NCI-H82 treated with DMSO at 0.1 percent for 48 hours (cell line): Measurements from ENCODE around the gene RASA2.
A peak's percentile ranks its signal among the peaks of the same experiment; 100 is the strongest.
"Not testable (repeated sequence)": the region's sequence is repeated elsewhere in the genome, so short reads cannot be mapped to it uniquely, and the experiment has no call there.

Experiments
- DNase-seq: peaks from one replicate; lab custom pipeline; 2025; ENCODE audit not compliant: unreplicated experiment; lab: John Stamatoyannopoulos, UW

Gene RASA2

GRCh38 chr3:141575879-141576743 lies 89.3 kb downstream of the RASA2 start:
- DNase-seq, result no peak

GRCh38 chr3:141576744-141577052 lies 89.9 kb downstream of the RASA2 start:
- no peak for DNase-seq

GRCh38 chr3:141578202-141578973 lies 91.6 kb downstream of the RASA2 start:
- no peak for DNase-seq

- DNase-seq, result no peak
These were observed 107.5 kb downstream of the RASA2 start for GRCh38 chr3:141594357-141594756.

DNA sequence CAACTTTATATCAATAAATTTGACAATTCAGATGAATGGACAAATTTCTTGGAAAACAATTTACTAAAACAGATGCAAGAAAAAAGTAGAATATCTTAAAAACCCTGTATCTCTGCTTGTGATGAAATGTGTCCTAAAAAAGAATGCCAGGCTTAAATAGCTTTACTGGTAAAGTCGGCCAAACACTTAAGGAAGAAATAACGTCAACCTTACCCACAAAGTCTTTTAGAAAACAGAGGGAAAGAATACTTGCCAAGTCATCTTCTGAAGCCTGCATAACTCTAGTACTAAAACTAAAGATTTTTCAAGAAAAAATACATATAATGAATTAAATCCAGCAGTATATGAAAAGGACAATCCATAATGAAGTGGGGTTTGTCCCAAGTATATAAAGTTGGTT lies 111.1 kb downstream of the RASA2 start:
- DNase-seq, result no peak

DNA sequence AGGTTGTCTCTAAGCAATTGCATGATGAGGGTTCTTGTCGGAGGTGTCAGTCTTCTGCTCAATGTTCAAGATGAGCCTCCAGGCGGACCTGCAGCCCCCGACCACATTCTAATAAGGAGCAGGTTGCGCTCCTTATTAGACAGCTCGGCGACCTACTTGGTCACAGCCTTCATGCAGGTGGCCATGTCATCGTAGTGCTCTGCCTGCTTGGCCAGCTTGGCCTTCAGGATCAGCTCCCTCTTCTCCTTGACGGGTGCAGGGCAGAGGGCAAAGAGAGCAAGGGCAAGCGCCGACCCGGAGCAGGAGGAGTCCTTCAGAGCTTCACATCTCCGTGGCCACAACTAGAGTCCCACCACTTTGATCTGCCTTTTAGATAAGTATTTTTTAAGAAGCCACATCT lies 113.5 kb downstream of the RASA2 start:
- no peak for DNase-seq

DNA sequence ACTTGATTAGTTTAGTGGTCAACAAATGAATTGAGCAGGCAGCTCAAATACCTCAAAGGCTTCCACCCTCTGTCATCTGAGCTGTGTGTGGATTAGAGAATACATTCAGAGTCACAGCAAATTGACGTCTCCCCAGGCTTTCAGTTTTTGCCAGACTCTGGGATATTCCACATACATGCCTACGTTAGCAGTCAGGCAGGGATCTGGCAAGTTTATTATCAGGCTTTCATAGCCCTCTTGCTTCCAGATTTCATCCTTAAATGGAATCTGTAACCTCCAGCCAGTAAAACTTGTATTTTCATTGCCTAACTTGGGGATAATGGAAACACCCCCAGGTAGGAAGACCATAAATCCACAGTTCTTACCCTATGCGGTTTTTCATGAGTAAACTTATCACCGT lies 115.9 kb downstream of the RASA2 start:
- DNase-seq, result no peak

GRCh38 chr3:141603473-141604035 lies 116.7 kb downstream of the RASA2 start:
- DNase-seq, result no peak

GRCh38 chr3:141605883-141606282 lies 119.1 kb downstream of the RASA2 start:
- DNase-seq, result no peak

- no peak for DNase-seq
These were observed 121.6 kb downstream of the RASA2 start for GRCh38 chr3:141608438-141608837.

DNA sequence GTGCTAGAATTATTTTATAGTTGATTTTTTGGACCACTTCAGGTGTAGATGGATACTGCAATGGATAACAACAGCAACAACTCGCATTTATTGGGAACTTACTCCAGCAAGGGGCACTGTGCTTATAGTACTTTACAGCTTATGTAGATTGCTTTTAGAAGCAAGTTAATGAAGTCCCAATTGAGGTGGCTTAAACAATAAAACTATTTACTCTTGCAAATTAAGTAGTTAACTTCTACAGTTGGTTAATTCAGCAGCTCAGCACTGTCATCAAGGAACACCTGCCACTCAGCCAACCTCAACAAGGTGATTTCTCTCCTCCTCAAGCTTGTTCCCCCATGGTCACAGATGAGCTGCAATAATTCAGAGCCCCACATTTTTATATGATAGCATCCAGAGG lies 124.1 kb downstream of the RASA2 start:
- peak; percentile 8 for DNase-seq

DNA sequence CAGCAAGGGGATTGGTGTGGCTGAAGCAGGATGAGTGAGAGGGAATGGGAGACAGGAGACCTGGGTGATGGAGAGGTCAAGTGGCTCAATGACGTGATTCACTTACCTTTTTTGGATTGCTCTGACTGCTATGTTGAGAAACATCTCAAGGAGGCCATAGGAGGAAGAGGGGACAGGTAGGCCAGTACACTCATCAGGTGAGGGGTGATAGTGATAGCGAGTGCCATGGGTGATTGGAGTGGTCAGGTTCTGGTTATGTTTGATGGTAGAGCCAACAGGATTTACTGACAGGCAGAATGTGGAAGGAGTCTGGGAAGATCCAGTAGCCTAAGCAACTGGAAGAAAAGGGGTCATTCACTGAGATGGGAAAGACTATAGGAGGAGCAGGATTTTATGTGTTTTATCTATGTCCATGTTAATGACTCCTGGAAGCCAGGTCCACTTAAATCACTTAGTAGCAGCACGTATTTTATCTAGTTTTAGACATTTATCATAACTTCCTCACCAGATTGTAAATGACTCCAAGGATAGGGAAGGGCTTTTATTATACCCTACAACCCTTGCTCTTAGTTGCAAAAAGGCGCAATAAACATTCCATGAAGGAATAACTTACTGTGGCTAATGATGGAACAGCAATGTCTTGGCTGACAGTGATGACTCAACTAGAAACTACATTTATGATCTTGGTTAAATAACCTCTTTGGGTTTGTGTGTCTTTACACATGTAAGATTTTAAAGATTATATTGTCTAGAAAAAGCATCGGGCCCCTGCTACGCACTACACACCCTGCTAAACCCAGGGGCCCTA lies 131.5 kb downstream of the RASA2 start:
- DNase-seq, result no peak

- no peak for DNase-seq
These were observed 132.1 kb downstream of the RASA2 start for GRCh38 chr3:141618938-141619337.

- DNase-seq, result no peak
These were observed 132.6 kb downstream of the RASA2 start for GRCh38 chr3:141619450-141619849.

- no peak for DNase-seq
These were observed 136.9 kb downstream of the RASA2 start for GRCh38 chr3:141623691-141624090.

DNA sequence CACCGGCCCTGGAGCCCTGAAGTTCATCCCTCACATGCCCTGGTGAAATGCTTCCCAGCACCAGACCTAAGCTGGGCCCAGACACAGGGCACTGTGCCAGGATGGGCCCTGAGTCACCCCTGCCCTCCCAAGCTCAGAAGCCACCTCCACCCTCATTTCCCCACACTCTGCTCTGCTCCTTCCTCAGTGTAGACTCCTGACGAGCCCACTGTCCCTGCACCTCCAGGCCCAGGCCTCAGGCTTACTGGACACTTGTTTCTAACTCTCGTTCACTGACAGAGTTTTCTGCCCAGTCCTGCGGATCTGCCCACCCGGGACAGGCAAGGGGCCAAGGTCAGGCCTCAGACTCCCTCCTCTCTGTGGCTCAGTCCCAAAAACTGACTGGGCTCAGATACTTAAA lies 138.7 kb downstream of the RASA2 start:
- DNase-seq, result no peak

- not testable (repeated sequence) for DNase-seq
These were observed 141.5 kb downstream of the RASA2 start for GRCh38 chr3:141628334-141628733.

- DNase-seq, result not testable (repeated sequence)
These were observed 142.1 kb downstream of the RASA2 start for GRCh38 chr3:141628868-141629441.

DNA sequence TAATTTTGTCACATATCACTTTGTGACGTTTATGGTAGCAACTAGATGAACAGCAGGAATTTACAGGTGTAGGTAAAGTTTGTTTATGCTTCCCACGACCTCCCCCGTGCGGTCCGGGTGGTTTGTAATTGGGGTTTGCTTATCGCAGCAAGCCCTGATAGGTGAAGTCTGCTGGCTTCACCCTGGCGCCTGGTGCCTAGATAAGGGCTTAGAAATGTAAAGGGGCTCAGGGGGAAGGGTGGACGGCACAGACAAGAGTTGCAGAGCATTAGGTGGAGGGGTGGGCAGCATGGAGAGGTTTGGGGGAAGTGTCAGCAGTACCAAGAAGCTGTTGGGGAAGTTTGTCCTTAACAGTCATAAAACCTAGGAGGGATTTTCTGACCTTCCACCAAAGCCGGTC lies 143.1 kb downstream of the RASA2 start:
- no peak for DNase-seq

GRCh38 chr3:141632779-141633374 lies 146.1 kb downstream of the RASA2 start:
- no peak for DNase-seq

- no peak for DNase-seq
These were observed 155.4 kb downstream of the RASA2 start for GRCh38 chr3:141642215-141642614.
